T-helper 9 cell (primary cell): ENCODE data around the gene CUTC.

Experiments
- DNase-seq: peaks from one replicate; pipeline ENCODE4 v3.0.0-alpha.2; 2020

The CUTC gene

GRCh38 chr10:99784727-99785441 lies 52.9 kb downstream of the CUTC start:
- no peak for DNase-seq

- DNase-seq, result no peak
These were observed 53.6 kb downstream of the CUTC start for GRCh38 chr10:99785646-99786045.

- DNase-seq, result no peak
These were observed 55.3 kb downstream of the CUTC start for GRCh38 chr10:99787311-99787710.

GRCh38 chr10:99787782-99788445 lies 55.9 kb downstream of the CUTC start:
- no peak for DNase-seq

- no peak for DNase-seq
These were observed 56.7 kb downstream of the CUTC start for GRCh38 chr10:99788598-99789256.

- DNase-seq, result no peak
These were observed 59.8 kb downstream of the CUTC start for GRCh38 chr10:99791831-99792230.

GRCh38 chr10:99793819-99794218 lies 61.8 kb downstream of the CUTC start:
- DNase-seq, result no peak

- DNase-seq, result no peak
These were observed 64.9 kb downstream of the CUTC start for GRCh38 chr10:99796928-99797327.

- DNase-seq, result no peak
These were observed 66.0 kb downstream of the CUTC start for GRCh38 chr10:99798031-99798430.

- no peak for DNase-seq
These were observed 66.9 kb downstream of the CUTC start for GRCh38 chr10:99798920-99799319.

GRCh38 chr10:99799613-99800012 lies 67.6 kb downstream of the CUTC start:
- no peak for DNase-seq

GRCh38 chr10:99804471-99804870 lies 72.4 kb downstream of the CUTC start:
- no peak for DNase-seq

- DNase-seq, result no peak
These were observed 73.2 kb downstream of the CUTC start for GRCh38 chr10:99805190-99805589.
